Lower leg skin (tissue), 4 donors: ENCODE results near the gene GRIP2. TPM values are rescaled to one million over a fixed set of nuclear protein-coding genes. Genes with fewer than 3 reads are reported as not detected.

Source experiments
- DNase-seq, 2 donors: peaks; one replicate each; pipeline ENCODE4 v3.0.0-alpha.2; 2019; ENCODE audit warnings: low spot score in 2 of 2
- H3K4me3 ChIP-seq: fragments of 200-600 bp; sonication (generic); 2 replicates; pipeline ENCODE4 v1.5.1; 2017; ENCODE audit warnings: mild to moderate bottlenecking, low read depth; ENCODE audit not compliant: poor library complexity, severe bottlenecking
- CTCF ChIP-seq, 3 donors: fragments of 450-650 bp; IDR thresholded peaks; one replicate each; pipeline ENCODE4 v1.5.1; 2016; ENCODE audit warnings: antibody characterized with exemption in 3 of 3, mild to moderate bottlenecking in 3 of 3, moderate library complexity in 2 of 3
- POLR2A ChIP-seq, 2 donors: fragments of 450-650 bp; IDR thresholded peaks; one replicate each; pipeline ENCODE4 v1.6.1; 2016 to 2017; ENCODE audit warnings: antibody characterized with exemption in 2 of 2, mild to moderate bottlenecking in 1 of 2, moderate library complexity in 1 of 2
- WGBS, 2 donors: methylation state at CpG; one replicate each; pipeline ENCODE4 v1.1.5; 2018; 5-methylcytosine and 5-hydroxymethylcytosine counted together
- intact Hi-C: fragments of 100-400 bp; cut with DNase I; formaldehyde crosslinking; loops from one replicate; pipeline ENCODE4 v1.15.0; 2023; ENCODE audit warnings: low total_unique reads
- total RNA-seq, 4 donors: library from RNA; depleted of rRNA; stranded (reverse); fragments of >200 nt; gene quantifications; one replicate each; pipeline ENCODE4 v1.1.0, GENCODE V29; 2016

GRIP2 gene
- total RNA-seq, 4 donors from 2014 or later: 0.89 to 5.2 (median 2.3) TPM

GRCh38 chr3:14558029-14558428 is 17.9 kb upstream of the GRIP2 start:
- intact Hi-C loops: no loop called here
- WGBS, 2 donors: 96 to 97% methylated on average over 8 to 9 of the region's 9 CpGs
- no peak for TF ChIP-seq CTCF (IDR thresholded peaks at IDR 0.05)
- TF ChIP-seq POLR2A (IDR thresholded peaks at IDR 0.05): no peak
- no peak overlapping the region for H3K4me3 ChIP-seq
- no peak for DNase-seq

GRCh38 chr3:14555835-14556234 is 15.7 kb upstream of the GRIP2 start:
- DNase-seq: no peak
- WGBS, 2 donors: 20 to 25% methylated on average over 8 to 21 of the region's 22 CpGs
- TF ChIP-seq CTCF (IDR thresholded peaks at IDR 0.05) (no peak), POLR2A (IDR thresholded peaks at IDR 0.05) (no peak)
- H3K4me3 ChIP-seq: no peak overlapping the region
- intact Hi-C loops: no loop called here

- no peak for TF ChIP-seq CTCF (IDR thresholded peaks at IDR 0.05)
- no peak for TF ChIP-seq POLR2A (IDR thresholded peaks at IDR 0.05)
- intact Hi-C loops: no loop called here
- WGBS, 2 donors: 50 to 66% methylated on average over 3 of the region's 3 CpGs
- no peak for DNase-seq
- no peak overlapping the region for H3K4me3 ChIP-seq
Observed at GRCh38 chr3:14554715-14555114, 14.6 kb upstream of the GRIP2 start.

- H3K4me3 ChIP-seq: no peak overlapping the region
- TF ChIP-seq POLR2A (IDR thresholded peaks at IDR 0.05) (no peak), CTCF (IDR thresholded peaks at IDR 0.05) (no peak)
- 50 to 62% methylated on average over 5 of the region's 5 CpGs for WGBS, 2 donors
- intact Hi-C loops: no loop called here
- no peak for DNase-seq
Observed at GRCh38 chr3:14553871-14554270, 13.7 kb upstream of the GRIP2 start.

- WGBS, 2 donors: 96% methylated on average over 4 of the region's 4 CpGs
- TF ChIP-seq CTCF (IDR thresholded peaks at IDR 0.05) (no peak), POLR2A (IDR thresholded peaks at IDR 0.05) (no peak)
- no peak overlapping the region for H3K4me3 ChIP-seq
- intact Hi-C loops: no loop called here
- no peak for DNase-seq
Observed at GRCh38 chr3:14552717-14553116, 12.6 kb upstream of the GRIP2 start.

GRCh38 chr3:14552041-14552648 is 12.0 kb upstream of the GRIP2 start:
- no peak for TF ChIP-seq POLR2A (IDR thresholded peaks at IDR 0.05)
- intact Hi-C loops: no loop called here
- no peak overlapping the region for H3K4me3 ChIP-seq
- DNase-seq: no peak
- WGBS, 2 donors: 75 to 77% methylated on average over 8 of the region's 8 CpGs
